Measurements from ENCODE around the gene ROR1. TPM values are rescaled to one million over a fixed set of nuclear protein-coding genes. Genes with fewer than 3 reads are reported as not detected.

Gene ROR1
- total and polyA plus RNA-seq, 2 of the 13 experiments (the other 11 are each of a cell fraction or from before 2014, with no cell fraction given) = 0.58 to 2.3 TPM

- Histone ChIP-seq H3K4me1 (ENCODE audit: insufficient read depth, low read length) (peaks cover under 1% of the 10 kb centered on the region; the same call in 1 of the 2 replicates), H3K4me3 (replicated peaks in 1 of 3; ENCODE audit: insufficient read depth in 1 of 3, low read depth in 2 of 3, low read length in 3 of 3) (no peak overlapping the region), H2AFZ (ENCODE audit: low read length) (no peak overlapping the region), H3K27ac (ENCODE audit: extremely low read length, insufficient read depth, low read length) (no peak overlapping the region), H3K9ac (ENCODE audit: insufficient read depth, low read depth, low read length) (no peak overlapping the region), H3K36me3 (replicated peaks in 1 of 2; ENCODE audit: control insufficient read depth in 1 of 2, insufficient read depth in 2 of 2, low read length in 2 of 2) (no peaks in the 10 kb centered on the region), H3K79me2 (ENCODE audit: insufficient read depth, low read length) (no peaks in the 10 kb centered on the region), H4K20me1 (ENCODE audit: insufficient read depth, low read length) (no peaks in the 10 kb centered on the region), H3K27me3 (ENCODE audit: control insufficient read depth in 1 of 2, insufficient read depth in 2 of 2, low read length in 2 of 2) (no peaks in the 10 kb centered on the region), H3K4me2 (ENCODE audit: low read depth, low read length) (no peak overlapping the region), H3K9me3 (ENCODE audit: low read length) (no peaks in the 10 kb centered on the region)
- DNase-seq (ENCODE audit: low spot score) (no peak), FAIRE-seq (no peak), ATAC-seq (no peak)
- TF ChIP-seq EZH2 (conservative IDR thresholded peaks at IDR 0.05; ENCODE audit: low read depth, low read length) = no peak
- TF ChIP-seq, protein P1, sequence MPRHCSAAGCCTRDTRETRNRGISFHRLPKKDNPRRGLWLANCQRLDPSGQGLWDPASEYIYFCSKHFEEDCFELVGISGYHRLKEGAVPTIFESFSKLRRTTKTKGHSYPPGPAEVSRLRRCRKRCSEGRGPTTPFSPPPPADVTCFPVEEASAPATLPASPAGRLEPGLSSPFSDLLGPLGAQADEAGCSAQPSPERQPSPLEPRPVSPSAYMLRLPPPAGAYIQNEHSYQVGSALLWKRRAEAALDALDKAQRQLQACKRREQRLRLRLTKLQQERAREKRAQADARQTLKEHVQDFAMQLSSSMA (CRISPR knock-in tag; IDR thresholded peaks at IDR 0.05) = no peak
- CTCF ChIA-PET (ENCODE audit: low intra/inter-chr PET ratio, low total read pairs) = no interaction called here
- in situ Hi-C loops (cut with HindIII; ENCODE audit: extremely low pct_ligation_motif_present, low pct_unique_long_range_greater_than_20kb) = no loop called here
- intact Hi-C loops (cut with micrococcal nuclease; ENCODE audit: unreplicated experiment) = no loop called here
- BruUV-seq (replicated peaks) = no TSS peak
- WGBS (ENCODE audit: low lambda C conversion rate) = 20% methylated on average over 3 of the region's 3 CpGs
- POLR2A ChIA-PET = no interaction called here
Observed at GRCh38 chr1:64033667-64034220, 259.9 kb downstream of the ROR1 start.

GRCh38 chr1:64036549-64036948, 262.7 kb downstream of the ROR1 start:
- no peaks in the 10 kb centered on the region for H3K9me3 ChIP-seq (ENCODE audit: low read length)
- H2AFZ ChIP-seq (ENCODE audit: low read length) = no peak overlapping the region
- H3K36me3 ChIP-seq (replicated peaks in 1 of 2; ENCODE audit: control insufficient read depth in 1 of 2, insufficient read depth in 2 of 2, low read length in 2 of 2) = no peaks in the 10 kb centered on the region
- no peak overlapping the region for H3K9ac ChIP-seq (ENCODE audit: insufficient read depth, low read depth, low read length)
- 44% methylated on average over 2 of the region's 2 CpGs for WGBS (ENCODE audit: low lambda C conversion rate)
- intact Hi-C loops (cut with micrococcal nuclease; ENCODE audit: unreplicated experiment) (no loop called here), in situ Hi-C loops (cut with HindIII; ENCODE audit: extremely low pct_ligation_motif_present, low pct_unique_long_range_greater_than_20kb) (no loop called here)
- ChIA-PET POLR2A (no interaction called here), CTCF (ENCODE audit: low intra/inter-chr PET ratio, low total read pairs) (no interaction called here)
- FAIRE-seq (no peak), DNase-seq (ENCODE audit: low spot score) (no peak), ATAC-seq (no peak)
- TF ChIP-seq SMARCC2 (IDR thresholded peaks at IDR 0.05) = no peak
- TF ChIP-seq ZNF879 (CRISPR knock-in tag; IDR thresholded peaks at IDR 0.05) = no peak
- no peak for TF ChIP-seq BATF2 (CRISPR knock-in tag; IDR thresholded peaks at IDR 0.05)
- TF ChIP-seq BORCS8-MEF2B (CRISPR knock-in tag; IDR thresholded peaks at IDR 0.05) = no peak
- no peak for TF ChIP-seq SALL2 (CRISPR knock-in tag; IDR thresholded peaks at IDR 0.05)
- TF ChIP-seq KDM2A (CRISPR knock-in tag; IDR thresholded peaks at IDR 0.05; ENCODE audit: borderline replicate concordance, low read depth) = no peak
- TF ChIP-seq GLI4 (CRISPR knock-in tag; IDR thresholded peaks at IDR 0.05; ENCODE audit: borderline replicate concordance) = no peak
- no peak for TF ChIP-seq ZNF451 (CRISPR knock-in tag; IDR thresholded peaks at IDR 0.05)
- TF ChIP-seq ZNF530 (CRISPR knock-in tag; IDR thresholded peaks at IDR 0.05; ENCODE audit: low read depth) = no peak
- no peak for TF ChIP-seq ISL2 (CRISPR knock-in tag; IDR thresholded peaks at IDR 0.05)
- no peak for TF ChIP-seq HHEX (CRISPR knock-in tag; IDR thresholded peaks at IDR 0.05)
- no peak for TF ChIP-seq SYNCRIP (IDR thresholded peaks at IDR 0.05; ENCODE audit: insufficient read depth, low read depth, low read length)
- TF ChIP-seq ZNF737 (CRISPR knock-in tag; IDR thresholded peaks at IDR 0.05; ENCODE audit: borderline replicate concordance) = no peak
- no peak for TF ChIP-seq FOXO1 (CRISPR knock-in tag; IDR thresholded peaks at IDR 0.05)
- TF ChIP-seq NCOA1 (CRISPR knock-in tag; IDR thresholded peaks at IDR 0.05) = no peak
- no peak for TF ChIP-seq ZFAT (CRISPR knock-in tag; conservative IDR thresholded peaks at IDR 0.05)
- no peak for TF ChIP-seq FOXK2 (IDR thresholded peaks at IDR 0.05)
- H3K4me3 ChIP-seq (replicated peaks in 1 of 3; ENCODE audit: insufficient read depth in 1 of 3, low read depth in 2 of 3, low read length in 3 of 3) = no peak overlapping the region
- no peak overlapping the region for H3K27ac ChIP-seq (ENCODE audit: extremely low read length, insufficient read depth, low read length)
- H3K27me3 ChIP-seq (ENCODE audit: control insufficient read depth in 1 of 2, insufficient read depth in 2 of 2, low read length in 2 of 2) = no peaks in the 10 kb centered on the region
- H4K20me1 ChIP-seq (ENCODE audit: insufficient read depth, low read length) = no peaks in the 10 kb centered on the region
- peaks cover 10% of the 10 kb centered on the region; the same call in 1 of the 2 replicates for H3K4me1 ChIP-seq (ENCODE audit: insufficient read depth, low read length)
- no peaks in the 10 kb centered on the region for H3K79me2 ChIP-seq (ENCODE audit: insufficient read depth, low read length)
- BruUV-seq (replicated peaks) = no TSS peak
- H3K4me2 ChIP-seq (ENCODE audit: low read depth, low read length) = no peak overlapping the region

Measured in HepG2 (cell line).